ENCODE measurements around the gene BCL2.

Gene BCL2

DNA sequence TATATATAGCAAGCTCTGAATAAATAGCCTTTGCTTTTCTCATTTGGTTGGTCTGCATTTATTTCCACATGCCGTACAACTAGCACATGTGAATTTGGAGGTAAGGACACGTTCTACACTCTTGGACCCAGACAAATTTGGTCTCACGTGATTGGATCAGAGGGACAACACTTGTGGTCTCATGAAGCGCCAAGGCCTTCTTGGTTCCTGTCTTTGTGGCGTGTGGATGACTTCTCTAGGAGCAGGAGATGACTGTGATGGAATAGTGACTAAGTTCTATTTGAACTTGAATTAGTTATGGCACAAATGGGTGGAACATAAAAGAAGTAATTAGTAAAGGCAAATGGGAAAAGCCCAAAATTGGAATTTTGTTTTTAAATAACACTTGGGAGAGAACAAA is 206.9 kb downstream of the BCL2 start:
- DNase-seq (ENCODE audit: low read depth, low spot score), result no peak
- H3K4me3 ChIP-seq (ENCODE audit: low read length), result no peak overlapping the region

- no peak for DNase-seq (ENCODE audit: low read depth, low spot score)
- no peak overlapping the region for H3K4me3 ChIP-seq (ENCODE audit: low read length)
Observed at GRCh38 chr18:63111671-63112402, 207.7 kb downstream of the BCL2 start.

DNA sequence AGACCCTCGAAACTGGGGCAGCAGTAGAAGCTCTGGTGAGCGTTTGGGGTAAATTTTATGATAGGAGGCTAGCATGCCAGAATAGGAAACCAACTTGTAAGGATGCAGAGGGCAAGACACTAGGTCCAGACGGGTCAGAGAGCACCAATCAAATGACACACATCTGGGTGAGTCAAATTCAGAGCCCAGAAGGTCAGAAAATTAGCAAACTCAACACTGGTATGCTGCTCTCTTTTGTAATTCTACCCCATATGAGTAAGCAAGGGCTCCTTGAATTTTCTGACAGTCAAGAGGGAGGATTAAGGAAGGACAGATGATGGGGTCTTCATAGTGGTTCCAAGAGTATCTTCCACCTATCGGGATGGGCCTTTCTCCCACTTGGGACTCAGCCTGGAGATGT is 209.8 kb downstream of the BCL2 start:
- DNase-seq (ENCODE audit: low read depth, low spot score), result no peak
- no peak overlapping the region for H3K4me3 ChIP-seq (ENCODE audit: low read length)

GRCh38 chr18:63109022-63109421 is 210.5 kb downstream of the BCL2 start:
- no peak for DNase-seq (ENCODE audit: low read depth, low spot score)
- no peak overlapping the region for H3K4me3 ChIP-seq (ENCODE audit: low read length)

DNA sequence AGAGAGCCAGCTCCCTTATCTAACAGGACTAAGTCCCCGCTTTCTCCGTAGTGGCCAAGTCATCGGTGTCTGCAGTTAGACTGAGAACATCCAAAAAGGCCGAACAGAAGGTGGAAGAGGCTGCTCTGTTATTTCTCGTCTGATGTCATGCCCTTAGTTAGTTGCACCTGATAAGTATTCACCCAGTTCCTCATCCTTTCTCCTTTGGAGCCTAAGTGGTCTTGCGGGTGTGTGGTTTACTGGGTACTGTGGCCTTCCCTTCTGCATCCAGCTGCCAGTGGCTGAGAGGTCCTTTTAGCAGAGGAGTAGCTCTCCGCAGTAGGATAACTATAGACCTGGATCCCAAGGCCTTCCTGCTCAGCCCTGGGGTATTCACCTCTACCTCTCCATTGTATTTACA is 211.6 kb downstream of the BCL2 start:
- H3K4me3 ChIP-seq (ENCODE audit: low read length), result no peak overlapping the region
- no peak for DNase-seq (ENCODE audit: low read depth, low spot score)

DNA sequence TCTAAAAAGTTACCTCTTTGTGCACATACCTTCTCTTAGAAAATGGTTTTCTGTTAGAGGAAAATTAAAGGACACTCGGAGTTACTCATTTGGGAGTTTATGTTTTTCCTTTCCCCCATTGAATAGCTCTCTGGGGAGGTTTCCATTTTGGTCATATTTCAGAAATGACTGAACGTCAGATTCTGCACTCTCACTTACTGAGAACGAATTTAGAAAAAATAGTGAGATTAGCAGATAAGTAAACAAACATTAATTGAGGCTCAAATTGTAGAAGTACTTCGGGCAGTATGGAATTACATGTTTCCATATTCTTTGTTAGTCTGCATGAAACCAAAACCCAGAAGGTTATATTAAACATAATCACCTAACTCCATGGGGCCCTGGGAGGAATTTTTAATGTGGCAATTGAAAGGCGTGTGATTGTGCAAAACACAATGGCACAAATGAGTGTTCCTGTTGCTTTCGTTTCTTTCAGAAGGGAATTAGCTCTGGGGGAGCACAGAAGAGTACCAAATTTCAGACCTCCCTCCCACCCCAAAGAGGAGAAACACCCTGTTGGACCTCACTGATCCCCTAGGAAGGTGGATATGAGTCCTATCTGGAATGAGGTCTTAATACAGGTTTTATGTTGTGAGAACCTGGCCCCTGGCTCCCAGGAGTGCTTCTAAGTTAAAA is 212.3 kb downstream of the BCL2 start:
- H3K4me3 ChIP-seq (ENCODE audit: low read length), result no peak overlapping the region

DNA sequence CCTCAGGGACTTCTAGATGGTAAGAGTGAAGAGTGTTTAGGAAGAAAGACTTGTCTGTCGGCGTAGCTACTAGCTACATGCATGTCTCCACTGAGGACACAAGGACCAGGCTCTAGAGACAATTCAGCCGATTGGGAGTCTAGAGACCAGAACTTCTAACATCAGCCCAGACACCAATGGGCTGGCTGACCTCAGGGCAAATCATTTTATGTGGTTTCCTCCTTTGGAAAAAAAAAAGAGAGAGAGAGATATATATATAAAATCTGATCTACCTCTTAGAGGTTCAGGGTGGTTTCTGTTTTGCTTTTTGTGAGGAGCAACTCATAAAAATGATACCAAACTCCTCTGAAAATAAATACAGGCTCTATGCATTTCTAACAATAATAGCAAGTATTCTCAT is 212.8 kb downstream of the BCL2 start:
- H3K4me3 ChIP-seq (ENCODE audit: low read length), result no peak overlapping the region

More for the DNA sequence above, 212.3 kb downstream of the BCL2 start:
- no peak for DNase-seq (ENCODE audit: low read depth, low spot score)

DNA sequence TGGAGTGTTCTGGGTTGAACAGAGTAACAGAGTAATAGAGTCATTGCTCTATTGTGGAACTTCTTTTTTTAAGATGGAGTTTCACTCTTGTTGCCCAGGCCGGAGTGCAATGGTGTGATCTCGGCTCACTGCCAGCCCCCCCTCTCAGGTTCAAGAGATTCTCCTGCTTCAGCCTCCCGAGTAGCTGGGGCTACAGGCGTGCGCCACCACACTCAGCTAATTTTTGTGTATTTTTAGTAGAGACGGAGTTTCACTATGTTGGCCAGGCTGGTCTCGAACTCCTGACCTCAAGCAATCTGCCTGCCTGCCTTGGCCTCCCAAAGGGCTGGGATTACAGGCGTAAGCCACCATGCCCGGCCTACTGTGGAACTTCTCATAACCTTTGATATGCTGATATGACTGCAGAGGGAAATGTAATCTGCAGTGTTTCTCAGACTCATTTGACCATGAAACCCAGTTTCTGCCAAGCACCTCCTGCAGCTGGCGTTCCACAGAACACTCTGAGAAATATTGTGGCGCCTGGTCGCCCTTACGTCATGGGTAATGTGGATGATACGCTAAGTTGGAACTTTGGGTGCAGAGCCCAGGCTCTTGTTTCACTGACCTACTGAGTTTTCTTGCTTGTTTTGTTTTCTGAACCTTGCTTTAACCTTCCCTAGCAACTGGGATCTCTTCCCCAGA is 213.8 kb downstream of the BCL2 start:
- H3K4me3 ChIP-seq (ENCODE audit: low read length), result no peak overlapping the region
- DNase-seq (ENCODE audit: low read depth, low spot score), result no peak

More for the DNA sequence above, 212.8 kb downstream of the BCL2 start:
- no peak for DNase-seq (ENCODE audit: low read depth, low spot score)

DNA sequence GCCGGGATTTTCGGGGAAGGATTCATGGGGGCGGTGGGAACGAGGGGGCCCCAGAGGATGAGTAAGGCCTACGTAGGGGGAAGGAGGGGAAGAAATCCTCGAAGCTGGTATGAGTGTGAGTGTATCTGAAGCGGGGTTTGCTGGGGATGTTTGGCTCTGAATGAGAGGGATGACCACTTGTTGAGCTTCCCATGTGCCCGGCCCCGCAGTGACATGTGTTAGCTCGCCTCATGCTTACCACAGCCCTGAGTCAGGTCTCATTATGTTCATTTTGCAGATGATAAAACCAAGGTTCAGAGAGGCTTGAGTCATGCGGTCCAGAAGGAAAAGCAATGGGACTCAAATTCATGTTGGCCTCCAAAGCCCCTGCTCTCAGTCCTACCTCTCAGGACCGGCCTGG is 214.7 kb downstream of the BCL2 start:
- no peak overlapping the region for H3K4me3 ChIP-seq (ENCODE audit: low read length)
- no peak for DNase-seq (ENCODE audit: low read depth, low spot score)

GRCh38 chr18:63102941-63103744 is 216.4 kb downstream of the BCL2 start:
- DNase-seq (ENCODE audit: low read depth, low spot score), result no peak

GRCh38 chr18:63100630-63101055 is 218.9 kb downstream of the BCL2 start:
- DNase-seq (ENCODE audit: low read depth, low spot score), result no peak
- H3K4me3 ChIP-seq (ENCODE audit: low read length), result peak overlapping the region; percentile 31

More at GRCh38 chr18:63102941-63103744, 216.4 kb downstream of the BCL2 start:
- no peak overlapping the region for H3K4me3 ChIP-seq (ENCODE audit: low read length)

DNA sequence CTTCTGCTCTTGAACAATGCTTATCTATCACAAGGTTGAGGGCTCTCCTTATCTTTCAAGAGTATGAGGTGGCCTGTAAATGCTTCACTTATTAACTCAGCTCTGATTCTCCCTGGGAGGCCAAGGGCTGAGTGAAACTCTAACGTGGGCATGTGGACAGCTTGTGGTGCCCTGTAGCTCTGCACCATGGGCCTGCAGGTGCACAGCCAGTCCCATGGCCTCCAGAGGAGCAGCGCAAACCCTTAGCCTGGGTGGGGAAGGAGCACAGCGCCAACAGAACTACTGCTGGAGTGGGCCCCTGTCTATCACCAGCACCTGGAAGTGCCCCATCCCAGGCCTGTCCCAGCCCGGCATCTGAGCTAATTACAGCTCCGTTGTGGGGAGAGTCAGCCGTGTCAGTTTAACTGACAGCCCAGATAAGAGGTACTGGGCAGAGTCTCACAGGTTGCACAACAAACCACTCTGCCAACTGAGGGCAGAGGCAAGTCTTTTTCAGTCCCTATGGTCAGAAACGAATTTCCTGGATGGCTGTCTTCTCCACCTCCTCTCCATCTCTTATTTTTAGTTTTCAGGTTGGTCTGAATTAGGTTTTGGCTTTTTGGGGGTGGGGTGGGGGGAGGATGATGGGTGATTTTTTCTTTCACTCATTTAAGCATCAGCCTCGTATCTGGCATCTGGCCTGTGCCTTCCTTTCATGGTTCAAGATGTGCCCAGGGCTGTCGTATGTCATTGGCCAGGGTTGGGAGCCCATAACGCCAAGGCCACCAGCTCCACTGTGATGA is 219.5 kb downstream of the BCL2 start:
- peak; percentile 89 for DNase-seq (ENCODE audit: low read depth, low spot score)
- peak overlapping the region; percentile 31 for H3K4me3 ChIP-seq (ENCODE audit: low read length)

DNA sequence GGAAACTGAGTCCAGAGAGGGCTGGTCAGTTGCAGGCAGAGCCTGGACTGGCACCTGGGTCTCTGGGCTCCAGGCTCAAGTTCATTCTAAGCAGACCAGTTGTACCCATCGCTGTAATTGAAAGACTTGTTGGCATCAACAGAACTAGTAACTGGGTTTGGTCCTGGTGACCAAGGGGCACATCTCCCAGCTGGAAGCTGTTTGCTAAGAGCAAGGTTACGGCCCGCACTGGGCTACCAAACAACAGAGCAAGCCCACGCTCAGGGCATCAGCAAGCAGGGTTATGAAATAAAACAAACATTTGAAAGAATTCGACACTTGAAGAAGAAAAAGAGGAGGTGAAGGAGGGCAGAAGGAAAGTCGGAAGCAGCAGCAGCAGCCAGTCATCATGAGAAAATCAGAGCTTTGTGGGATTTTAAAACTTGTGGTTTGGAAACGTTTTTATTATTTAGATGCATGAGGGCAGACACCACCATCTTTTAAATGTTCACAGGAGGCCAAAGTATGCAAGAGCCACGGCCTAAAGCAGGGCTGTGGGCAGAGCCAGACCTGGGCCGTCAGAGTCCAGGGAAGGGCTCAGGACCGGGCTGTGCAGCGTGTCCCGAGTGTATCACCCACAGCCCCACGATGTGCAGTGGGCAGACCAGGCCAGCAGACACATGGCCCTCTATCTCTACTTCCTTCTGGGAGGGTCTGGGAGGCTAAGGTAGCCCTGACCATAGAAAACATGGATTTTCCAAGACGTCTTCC is 220.3 kb downstream of the BCL2 start:
- no peak for DNase-seq (ENCODE audit: low read depth, low spot score)
- H3K4me3 ChIP-seq (ENCODE audit: low read length), result peak overlapping the region; percentile 42

DNA sequence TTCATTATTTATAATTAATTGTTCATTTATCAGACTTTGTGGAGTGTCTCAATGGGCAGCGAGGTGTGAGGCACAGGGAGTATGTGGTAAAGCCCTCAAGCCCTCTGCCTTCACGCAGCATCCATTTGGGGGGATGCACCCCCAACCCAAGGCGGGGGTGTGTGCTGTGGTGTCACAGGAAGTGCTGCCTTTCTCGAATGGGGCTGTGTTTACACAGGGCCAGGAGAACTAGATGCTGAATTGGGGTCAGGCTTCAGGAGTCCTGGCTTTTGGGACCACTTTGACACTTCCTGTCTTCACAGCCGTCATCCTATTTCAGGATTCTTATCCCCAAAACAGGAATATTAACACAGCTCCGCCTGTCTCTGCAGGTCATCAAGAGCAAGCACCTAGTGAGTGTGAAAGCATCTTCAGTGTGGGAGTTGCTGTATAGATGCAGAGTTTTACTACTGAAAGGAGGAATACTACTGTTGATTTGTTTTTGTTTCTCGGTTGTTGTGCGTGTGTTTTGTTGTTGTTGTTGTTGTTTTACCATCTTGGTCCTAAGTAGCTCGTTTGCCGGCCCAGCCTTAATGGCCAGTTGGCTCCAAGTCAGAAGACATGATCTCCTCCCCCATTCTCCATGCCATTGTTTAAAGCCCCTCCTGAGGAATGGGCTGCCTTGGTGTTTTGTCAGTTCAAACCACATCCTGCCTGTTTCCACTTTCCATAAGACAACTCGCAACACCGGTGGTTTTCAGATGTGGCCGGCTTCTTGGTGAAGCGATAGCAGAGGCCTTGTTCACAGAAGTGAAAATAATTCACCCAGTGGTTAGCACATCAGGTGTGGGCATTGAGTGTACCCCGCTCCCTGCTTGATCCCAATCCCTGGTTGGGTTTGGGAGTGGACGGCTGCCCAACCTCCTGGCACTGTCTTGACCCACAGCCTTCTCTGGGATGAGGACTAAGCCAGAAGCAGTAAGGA is 221.3 kb downstream of the BCL2 start:
- peak overlapping the region; percentile 42 for H3K4me3 ChIP-seq (ENCODE audit: low read length)
- DNase-seq (ENCODE audit: low read depth, low spot score), result peak; percentile 98

GRCh38 chr18:63097178-63097577 is 222.4 kb downstream of the BCL2 start:
- no peak for DNase-seq (ENCODE audit: low read depth, low spot score)
- H3K4me3 ChIP-seq (ENCODE audit: low read length), result no peak overlapping the region

GRCh38 chr18:63096327-63096874 is 223.2 kb downstream of the BCL2 start:
- no peak overlapping the region for H3K4me3 ChIP-seq (ENCODE audit: low read length)
- DNase-seq (ENCODE audit: low read depth, low spot score), result no peak

- H3K4me3 ChIP-seq (ENCODE audit: low read length), result no peak overlapping the region
- DNase-seq (ENCODE audit: low read depth, low spot score), result no peak
Observed at GRCh38 chr18:63095768-63096167, 223.8 kb downstream of the BCL2 start.
